Measurements from ENCODE around the gene SLC25A25. TPM values are rescaled to one million over a fixed set of nuclear protein-coding genes. Genes with fewer than 3 reads are reported as not detected.
"Not testable (repeated sequence)": the region's sequence is repeated elsewhere in the genome, so short reads cannot be mapped to it uniquely, and the experiment has no call there.

SLC25A25 gene
- total RNA-seq, 1 donor from 2014 or later: 13.0 TPM

GRCh38 chr9:128027705-128028104 lies 40.3 kb upstream of the SLC25A25 start:
- H3K4me1 ChIP-seq (ENCODE audit: control insufficient read depth in 3 of 3, insufficient read depth in 3 of 3, low read length in 3 of 3): no peaks in the 10 kb centered on the region
- no peak overlapping the region for H3K27ac ChIP-seq (ENCODE audit: low read depth, low read length)
- no peaks in the 10 kb centered on the region for H3K9me3 ChIP-seq (ENCODE audit: control insufficient read depth in 3 of 3, low read length in 3 of 3)
- H3K4me3 ChIP-seq (ENCODE audit: low read length in 3 of 3): no peak overlapping the region
- no peak overlapping the region for H3K9ac ChIP-seq (ENCODE audit: low read depth in 1 of 3, low read length in 3 of 3)
- no peaks in the 10 kb centered on the region for H3K27me3 ChIP-seq (ENCODE audit: control insufficient read depth in 3 of 3, insufficient read depth in 3 of 3, low read length in 3 of 3)
- H3K36me3 ChIP-seq (ENCODE audit: control insufficient read depth in 3 of 3, insufficient read depth in 3 of 3, low read length in 3 of 3): no peaks in the 10 kb centered on the region

- Histone ChIP-seq H3K4me1 (ENCODE audit: control insufficient read depth in 3 of 3, insufficient read depth in 3 of 3, low read length in 3 of 3) (peaks cover 0 to 3% (median 0%) of the 10 kb centered on the region in 3 donors), H3K9me3 (ENCODE audit: control insufficient read depth in 3 of 3, low read length in 3 of 3) (no peaks in the 10 kb centered on the region), H3K9ac (ENCODE audit: low read depth in 1 of 3, low read length in 3 of 3) (no peak overlapping the region), H3K4me3 (ENCODE audit: low read length in 3 of 3) (no peak overlapping the region), H3K36me3 (ENCODE audit: control insufficient read depth in 3 of 3, insufficient read depth in 3 of 3, low read length in 3 of 3) (no peaks in the 10 kb centered on the region), H3K27ac (ENCODE audit: low read depth, low read length) (no peak overlapping the region), H3K27me3 (ENCODE audit: control insufficient read depth in 3 of 3, insufficient read depth in 3 of 3, low read length in 3 of 3) (no peaks in the 10 kb centered on the region)
These were observed 34.4 kb upstream of the SLC25A25 start for GRCh38 chr9:128033609-128034008.

- peaks cover 0 to 3% (median 0%) of the 10 kb centered on the region in 3 donors for H3K4me1 ChIP-seq (ENCODE audit: control insufficient read depth in 3 of 3, insufficient read depth in 3 of 3, low read length in 3 of 3)
- no peak overlapping the region for H3K4me3 ChIP-seq (ENCODE audit: low read length in 3 of 3)
- no peaks in the 10 kb centered on the region for H3K36me3 ChIP-seq (ENCODE audit: control insufficient read depth in 3 of 3, insufficient read depth in 3 of 3, low read length in 3 of 3)
- no peaks in the 10 kb centered on the region for H3K27me3 ChIP-seq (ENCODE audit: control insufficient read depth in 3 of 3, insufficient read depth in 3 of 3, low read length in 3 of 3)
- H3K27ac ChIP-seq (ENCODE audit: low read depth, low read length): no peak overlapping the region
- H3K9ac ChIP-seq (ENCODE audit: low read depth in 1 of 3, low read length in 3 of 3): peak overlapping the region in 2 of 3 donors; percentile 20 to 45
- no peaks in the 10 kb centered on the region for H3K9me3 ChIP-seq (ENCODE audit: control insufficient read depth in 3 of 3, low read length in 3 of 3)
These were observed 33.0 kb upstream of the SLC25A25 start for GRCh38 chr9:128034821-128035652.

- H3K36me3 ChIP-seq (ENCODE audit: control insufficient read depth in 3 of 3, insufficient read depth in 3 of 3, low read length in 3 of 3); H3K27ac ChIP-seq (ENCODE audit: low read depth, low read length); H3K27me3 ChIP-seq (ENCODE audit: control insufficient read depth in 3 of 3, insufficient read depth in 3 of 3, low read length in 3 of 3); H3K9me3 ChIP-seq (ENCODE audit: control insufficient read depth in 3 of 3, low read length in 3 of 3); H3K4me1 ChIP-seq (ENCODE audit: control insufficient read depth in 3 of 3, insufficient read depth in 3 of 3, low read length in 3 of 3); H3K9ac ChIP-seq (ENCODE audit: low read depth in 1 of 3, low read length in 3 of 3); H3K4me3 ChIP-seq (ENCODE audit: low read length in 3 of 3): not testable (repeated sequence)
These were observed 31.5 kb upstream of the SLC25A25 start for GRCh38 chr9:128036522-128036921.

DNA sequence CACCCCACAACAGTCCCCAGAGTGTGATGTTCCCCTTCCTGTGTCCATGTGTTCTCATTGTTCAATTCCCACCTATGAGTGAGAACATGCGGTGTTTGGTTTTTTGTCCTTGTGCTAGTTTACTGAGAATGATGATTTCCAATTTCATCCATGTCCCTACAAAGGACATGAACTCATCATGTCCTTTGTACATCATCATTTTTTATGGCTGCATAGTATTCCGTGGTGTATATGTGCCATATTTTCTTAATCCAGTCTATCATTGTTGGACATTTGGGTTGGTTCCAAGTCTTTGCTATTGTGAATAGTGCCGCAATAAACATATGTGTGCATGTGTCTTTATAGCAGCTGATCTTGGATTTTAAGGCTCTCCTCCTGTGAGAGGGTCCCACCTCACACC lies 27.2 kb upstream of the SLC25A25 start:
- H3K9ac ChIP-seq (ENCODE audit: low read depth in 1 of 3, low read length in 3 of 3); H3K4me3 ChIP-seq (ENCODE audit: low read length in 3 of 3); H3K27ac ChIP-seq (ENCODE audit: low read depth, low read length); H3K27me3 ChIP-seq (ENCODE audit: control insufficient read depth in 3 of 3, insufficient read depth in 3 of 3, low read length in 3 of 3); H3K9me3 ChIP-seq (ENCODE audit: control insufficient read depth in 3 of 3, low read length in 3 of 3); H3K36me3 ChIP-seq (ENCODE audit: control insufficient read depth in 3 of 3, insufficient read depth in 3 of 3, low read length in 3 of 3); H3K4me1 ChIP-seq (ENCODE audit: control insufficient read depth in 3 of 3, insufficient read depth in 3 of 3, low read length in 3 of 3): not testable (repeated sequence)

- Histone ChIP-seq H3K27me3 (ENCODE audit: control insufficient read depth in 3 of 3, insufficient read depth in 3 of 3, low read length in 3 of 3) (no peaks in the 10 kb centered on the region), H3K9ac (ENCODE audit: low read depth in 1 of 3, low read length in 3 of 3) (no peak overlapping the region), H3K27ac (ENCODE audit: low read depth, low read length) (no peak overlapping the region), H3K4me1 (ENCODE audit: control insufficient read depth in 3 of 3, insufficient read depth in 3 of 3, low read length in 3 of 3) (peaks cover 4 to 9% (median 7%) of the 10 kb centered on the region in 3 donors), H3K36me3 (ENCODE audit: control insufficient read depth in 3 of 3, insufficient read depth in 3 of 3, low read length in 3 of 3) (no peaks in the 10 kb centered on the region), H3K9me3 (ENCODE audit: control insufficient read depth in 3 of 3, low read length in 3 of 3) (no peaks in the 10 kb centered on the region), H3K4me3 (ENCODE audit: low read length in 3 of 3) (no peak overlapping the region)
These were observed 26.0 kb upstream of the SLC25A25 start for GRCh38 chr9:128042043-128042442.

- Histone ChIP-seq H3K27ac (ENCODE audit: low read depth, low read length) (no peak overlapping the region), H3K4me1 (ENCODE audit: control insufficient read depth in 3 of 3, insufficient read depth in 3 of 3, low read length in 3 of 3) (peaks cover 4 to 9% (median 7%) of the 10 kb centered on the region in 3 donors), H3K9me3 (ENCODE audit: control insufficient read depth in 3 of 3, low read length in 3 of 3) (no peaks in the 10 kb centered on the region), H3K4me3 (ENCODE audit: low read length in 3 of 3) (no peak overlapping the region), H3K9ac (ENCODE audit: low read depth in 1 of 3, low read length in 3 of 3) (peak overlapping the region in 1 of 3 donors; percentile 33), H3K36me3 (ENCODE audit: control insufficient read depth in 3 of 3, insufficient read depth in 3 of 3, low read length in 3 of 3) (no peaks in the 10 kb centered on the region), H3K27me3 (ENCODE audit: control insufficient read depth in 3 of 3, insufficient read depth in 3 of 3, low read length in 3 of 3) (no peaks in the 10 kb centered on the region)
These were observed 24.6 kb upstream of the SLC25A25 start for GRCh38 chr9:128043467-128043868.

GRCh38 chr9:128045409-128045808 lies 22.6 kb upstream of the SLC25A25 start:
- H3K27me3 ChIP-seq (ENCODE audit: control insufficient read depth in 3 of 3, insufficient read depth in 3 of 3, low read length in 3 of 3); H3K9ac ChIP-seq (ENCODE audit: low read depth in 1 of 3, low read length in 3 of 3); H3K36me3 ChIP-seq (ENCODE audit: control insufficient read depth in 3 of 3, insufficient read depth in 3 of 3, low read length in 3 of 3); H3K27ac ChIP-seq (ENCODE audit: low read depth, low read length); H3K4me3 ChIP-seq (ENCODE audit: low read length in 3 of 3); H3K9me3 ChIP-seq (ENCODE audit: control insufficient read depth in 3 of 3, low read length in 3 of 3): not testable (repeated sequence)
- H3K4me1 ChIP-seq (ENCODE audit: control insufficient read depth in 3 of 3, insufficient read depth in 3 of 3, low read length in 3 of 3): peaks cover 4 to 15% (median 12%) of the 10 kb centered on the region in 3 donors

GRCh38 chr9:128045831-128046230 lies 22.2 kb upstream of the SLC25A25 start:
- no peak overlapping the region for H3K27ac ChIP-seq (ENCODE audit: low read depth, low read length)
- H3K4me1 ChIP-seq (ENCODE audit: control insufficient read depth in 3 of 3, insufficient read depth in 3 of 3, low read length in 3 of 3): peaks cover 7 to 17% (median 16%) of the 10 kb centered on the region in 3 donors
- no peak overlapping the region for H3K9ac ChIP-seq (ENCODE audit: low read depth in 1 of 3, low read length in 3 of 3)
- no peaks in the 10 kb centered on the region for H3K36me3 ChIP-seq (ENCODE audit: control insufficient read depth in 3 of 3, insufficient read depth in 3 of 3, low read length in 3 of 3)
- H3K4me3 ChIP-seq (ENCODE audit: low read length in 3 of 3): no peak overlapping the region
- no peaks in the 10 kb centered on the region for H3K27me3 ChIP-seq (ENCODE audit: control insufficient read depth in 3 of 3, insufficient read depth in 3 of 3, low read length in 3 of 3)
- H3K9me3 ChIP-seq (ENCODE audit: control insufficient read depth in 3 of 3, low read length in 3 of 3): no peaks in the 10 kb centered on the region

GRCh38 chr9:128047231-128047630 lies 20.8 kb upstream of the SLC25A25 start:
- Histone ChIP-seq H3K4me3 (ENCODE audit: low read length in 3 of 3) (no peak overlapping the region), H3K9ac (ENCODE audit: low read depth in 1 of 3, low read length in 3 of 3) (no peak overlapping the region), H3K9me3 (ENCODE audit: control insufficient read depth in 3 of 3, low read length in 3 of 3) (no peaks in the 10 kb centered on the region), H3K4me1 (ENCODE audit: control insufficient read depth in 3 of 3, insufficient read depth in 3 of 3, low read length in 3 of 3) (peaks cover 14 to 23% (median 23%) of the 10 kb centered on the region in 3 donors), H3K36me3 (ENCODE audit: control insufficient read depth in 3 of 3, insufficient read depth in 3 of 3, low read length in 3 of 3) (no peaks in the 10 kb centered on the region), H3K27ac (ENCODE audit: low read depth, low read length) (no peak overlapping the region), H3K27me3 (ENCODE audit: control insufficient read depth in 3 of 3, insufficient read depth in 3 of 3, low read length in 3 of 3) (no peaks in the 10 kb centered on the region)

All from skeletal muscle tissue (tissue), 4 donors.